Activated CD4-positive, alpha-beta T cell treated with anti-CD3 and anti-CD28 coated beads for 48 hours (primary cell): Measurements from ENCODE around the gene CACHD1.

Source experiments
- DNase-seq: peaks from one replicate; pipeline ENCODE4 v3.0.0-alpha.2; 2020

Gene CACHD1

GRCh38 chr1:64525116-64525686 is 55.3 kb downstream of the CACHD1 start:
- DNase-seq = no peak

DNA sequence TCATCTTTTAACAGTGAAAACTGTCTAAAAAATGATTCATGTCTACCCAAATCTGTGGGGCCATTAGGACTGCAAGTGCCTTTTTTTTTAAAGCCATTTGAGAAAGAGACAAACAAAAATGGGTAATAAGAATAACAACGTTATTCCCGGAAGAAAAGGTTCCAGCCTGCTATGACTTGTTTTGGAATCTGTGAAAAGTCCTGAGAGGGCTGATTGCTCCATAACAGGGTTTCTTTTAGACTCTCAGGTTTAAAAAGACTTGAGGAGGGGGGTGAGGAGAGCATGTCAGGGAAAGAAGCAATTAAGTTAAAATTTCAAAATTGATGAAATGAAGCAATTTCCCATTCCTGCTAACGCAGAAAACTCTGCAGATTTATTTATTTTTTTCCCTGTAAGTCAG is 56.4 kb downstream of the CACHD1 start:
- DNase-seq = no peak

- no peak for DNase-seq
Measured at GRCh38 chr1:64527165-64527564, 57.2 kb downstream of the CACHD1 start.

GRCh38 chr1:64527786-64528185 is 57.9 kb downstream of the CACHD1 start:
- DNase-seq = no peak

DNA sequence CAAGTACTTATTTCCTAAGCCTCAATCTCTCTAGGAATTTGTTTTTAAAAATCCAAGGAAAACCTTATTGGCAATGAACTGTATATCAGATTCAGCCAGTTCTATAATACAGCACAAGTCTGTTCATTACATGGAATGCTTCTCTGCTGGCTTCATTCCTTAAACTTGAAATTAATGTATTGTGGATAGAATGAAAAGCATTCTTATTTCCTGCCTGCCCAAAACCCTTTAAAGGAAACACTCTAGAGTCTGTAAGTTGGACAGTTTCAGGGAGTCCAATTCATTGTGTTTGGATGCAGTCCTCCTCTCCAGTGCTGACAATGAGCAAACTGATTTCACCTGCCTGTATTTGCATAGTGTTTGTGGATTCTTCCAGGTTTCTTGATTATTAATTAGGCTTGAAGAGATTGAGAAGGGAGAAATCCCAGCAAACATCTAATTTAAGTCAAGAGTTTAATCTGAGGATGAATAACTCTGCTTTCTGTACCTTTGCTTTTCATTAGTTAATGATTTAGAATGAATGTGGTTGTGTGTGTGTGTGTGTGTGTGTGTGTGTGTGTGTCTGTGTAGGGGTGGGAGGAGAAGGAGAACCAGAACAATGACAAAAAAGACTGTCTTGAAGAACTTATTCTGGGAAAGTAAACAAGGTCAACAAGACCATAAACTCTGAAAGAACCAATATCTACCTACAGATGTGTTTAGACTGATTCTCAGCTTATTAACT is 61.2 kb downstream of the CACHD1 start:
- DNase-seq = no peak

GRCh38 chr1:64532646-64533045 is 62.7 kb downstream of the CACHD1 start:
- no peak for DNase-seq

DNA sequence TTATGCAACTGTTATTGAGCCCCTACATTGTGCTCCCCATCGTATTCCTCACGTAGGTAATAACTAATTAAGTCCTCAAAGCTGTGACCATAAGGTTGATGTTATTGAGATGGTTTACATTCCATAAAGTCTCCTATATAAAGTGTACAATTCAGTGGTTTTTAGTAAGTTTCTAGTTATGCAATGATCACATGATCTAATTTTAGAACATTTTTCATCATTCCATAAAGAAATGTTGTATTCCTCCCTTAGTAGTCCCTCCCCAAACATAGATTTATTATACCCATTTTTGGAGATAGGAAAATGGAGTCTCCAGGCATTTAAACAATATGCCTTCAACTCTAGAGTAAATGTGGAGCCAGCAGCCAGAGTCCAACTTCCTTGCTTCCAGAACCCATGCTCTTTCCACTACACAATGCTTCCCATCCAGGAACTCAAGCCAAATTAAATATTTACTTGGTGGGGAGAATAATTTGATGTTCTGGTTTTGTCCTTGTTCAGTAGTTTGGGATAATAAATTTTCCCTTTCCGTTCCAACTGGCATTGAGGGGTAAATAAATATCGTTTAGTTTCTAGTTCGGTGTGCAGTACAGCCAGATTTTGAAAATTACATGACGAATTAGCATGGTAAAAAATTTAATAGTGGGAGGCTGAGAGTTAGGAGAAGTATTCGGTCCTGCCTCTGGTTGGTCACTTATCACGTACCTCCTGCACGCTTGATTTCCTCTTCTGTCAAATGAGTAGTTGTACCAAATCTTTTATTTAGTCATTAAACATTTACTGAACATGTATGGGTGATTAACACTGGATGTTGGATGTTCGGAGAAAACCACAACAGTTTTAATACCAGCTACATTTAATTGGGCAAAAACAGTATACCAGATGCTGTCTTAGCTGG is 66.3 kb downstream of the CACHD1 start:
- no peak for DNase-seq

- DNase-seq = no peak
Measured at GRCh38 chr1:64536836-64537490, 67.0 kb downstream of the CACHD1 start.

GRCh38 chr1:64537942-64538341 is 68.0 kb downstream of the CACHD1 start:
- DNase-seq = peak; percentile 20

DNA sequence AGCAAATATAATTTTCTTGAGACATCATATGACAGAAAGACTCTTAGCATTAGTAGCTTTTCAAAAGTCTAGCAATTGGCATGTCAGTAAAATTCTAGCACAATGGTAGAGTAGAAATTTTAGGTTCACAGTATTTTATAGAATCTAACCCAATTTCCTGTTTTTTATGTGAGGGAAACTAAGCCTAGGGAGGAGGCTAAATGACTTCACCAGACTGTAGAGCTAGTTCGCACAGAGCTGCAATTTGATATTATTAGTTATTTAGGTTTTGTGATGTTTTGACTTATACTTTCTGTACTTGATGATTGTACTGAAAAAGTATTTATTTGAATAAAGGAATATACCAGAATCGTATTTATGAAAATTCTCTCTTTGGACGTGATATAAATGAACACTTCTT is 68.5 kb downstream of the CACHD1 start:
- no peak for DNase-seq

- no peak for DNase-seq
Measured at GRCh38 chr1:64539289-64539688, 69.4 kb downstream of the CACHD1 start.

- DNase-seq = no peak
Measured at GRCh38 chr1:64539781-64540218, 69.9 kb downstream of the CACHD1 start.

- DNase-seq = no peak
Measured at GRCh38 chr1:64540265-64540791, 70.4 kb downstream of the CACHD1 start.

DNA sequence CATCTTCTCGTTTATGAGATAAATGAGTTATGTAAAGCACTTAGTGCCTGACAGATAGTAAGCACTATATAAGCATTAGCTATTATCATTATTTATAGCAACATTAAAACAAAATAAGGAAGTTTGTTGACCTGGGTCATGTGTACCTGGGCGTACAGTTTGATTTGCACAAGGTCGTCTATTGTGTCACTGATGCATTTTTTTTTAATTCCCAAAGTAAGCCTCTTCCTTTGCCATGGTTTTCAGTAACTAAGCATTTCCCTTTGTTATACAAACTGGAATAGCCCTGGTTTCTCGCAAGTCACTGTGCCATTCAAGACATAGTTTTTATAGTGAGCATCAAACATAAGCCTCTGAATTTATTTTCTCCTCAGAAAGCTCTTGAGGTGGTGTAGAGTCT is 72.2 kb downstream of the CACHD1 start:
- DNase-seq = no peak

GRCh38 chr1:64543831-64544230 is 73.9 kb downstream of the CACHD1 start:
- DNase-seq = no peak

DNA sequence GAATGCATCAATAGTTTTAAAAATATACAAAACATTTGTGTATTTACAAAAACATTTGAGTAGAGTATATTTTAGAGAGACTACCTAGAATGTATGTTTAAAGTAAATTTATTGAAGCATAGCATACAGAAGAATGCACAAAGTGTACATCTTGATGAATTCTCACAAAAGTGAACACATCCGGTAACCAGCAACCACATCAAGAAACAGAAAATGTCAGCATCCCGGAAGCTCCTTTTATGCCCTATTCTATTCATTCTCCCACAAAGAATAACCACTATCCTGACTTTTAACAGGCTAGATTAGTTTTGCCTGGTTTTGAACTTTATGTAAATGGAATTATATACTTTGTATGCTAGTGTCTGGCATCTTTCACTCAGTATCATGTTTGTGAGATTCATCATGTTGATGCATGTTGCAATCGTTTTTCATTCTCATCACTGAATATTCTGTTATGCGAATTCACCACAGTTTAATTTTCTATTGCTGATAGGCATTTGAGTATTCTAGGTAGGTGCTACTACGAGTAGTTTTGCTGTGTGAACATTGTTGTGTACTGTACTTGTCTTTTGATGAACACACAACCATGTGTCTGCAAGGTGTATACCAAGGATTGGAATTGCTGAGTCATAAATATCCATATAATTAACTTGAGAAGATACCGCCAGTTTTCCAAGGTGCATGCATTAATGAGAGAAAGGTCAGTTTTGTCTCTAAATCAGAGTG is 75.4 kb downstream of the CACHD1 start:
- no peak for DNase-seq

DNA sequence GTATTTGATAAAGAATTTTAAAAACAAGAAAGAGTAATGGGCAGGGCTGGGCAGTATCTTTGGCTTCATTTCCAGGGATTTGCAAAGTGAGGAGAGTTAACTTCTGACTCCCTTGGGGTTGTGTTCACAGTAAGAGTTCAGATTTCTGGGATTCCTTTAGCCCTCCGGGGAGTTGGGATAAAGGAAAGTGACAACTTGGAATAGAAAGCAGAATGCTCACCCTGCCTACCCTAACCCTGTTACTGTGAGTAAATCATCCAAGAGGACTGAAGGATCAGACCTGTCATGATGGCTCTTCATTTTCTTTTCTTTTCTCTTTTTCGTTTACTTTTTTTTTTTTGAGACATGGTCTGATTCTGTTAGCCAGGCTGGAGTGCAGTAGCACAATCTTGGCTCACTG is 76.1 kb downstream of the CACHD1 start:
- DNase-seq = no peak

- no peak for DNase-seq
Measured at GRCh38 chr1:64549464-64550239, 79.7 kb downstream of the CACHD1 start.

- no peak for DNase-seq
Measured at GRCh38 chr1:64550510-64550909, 80.6 kb downstream of the CACHD1 start.

GRCh38 chr1:64550946-64551605 is 81.1 kb downstream of the CACHD1 start:
- no peak for DNase-seq

DNA sequence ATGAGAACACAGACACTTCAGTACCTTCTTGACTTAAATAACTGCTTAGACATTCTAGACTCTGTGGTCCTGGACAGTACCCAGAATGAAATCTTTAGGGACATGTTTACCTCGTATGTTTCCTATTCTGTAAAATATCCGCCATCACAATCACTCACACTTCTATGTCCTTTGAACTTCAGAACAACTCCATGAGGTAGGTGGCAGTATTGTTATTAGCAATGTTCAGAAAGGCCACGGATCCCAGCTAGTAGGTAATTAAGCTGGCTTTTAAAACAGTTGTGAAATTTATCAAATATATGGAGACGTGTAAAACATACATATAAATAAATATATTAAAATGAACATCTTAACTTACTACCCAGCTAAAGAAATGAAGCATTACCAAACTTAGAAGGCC is 83.4 kb downstream of the CACHD1 start:
- no peak for DNase-seq
